Stomach (tissue), 4 donors: ENCODE measurements around the gene BRPF1.

Source experiments
- CTCF ChIP-seq, 7 experiments: fragments of 450-650 bp in 4 of 7; fragments of 200-600 bp in 3 of 7; sonication (generic) in 3 of 7; IDR thresholded peaks; one replicate each; pipeline ENCODE4 v1.5.1; 2016 to 2019; ENCODE audit warnings: antibody characterized with exemption in 7 of 7, control low read depth in 2 of 7, mild to moderate bottlenecking in 1 of 7
- EP300 ChIP-seq: sonication (generic); formaldehyde crosslinking; IDR thresholded peaks from one replicate; pipeline ENCODE4 v1.6.1; 2017; ENCODE audit warnings: antibody characterized with exemption
- POLR2A ChIP-seq, 4 donors: fragments of 450-650 bp; IDR thresholded peaks; one replicate each; pipeline ENCODE4 v1.6.1; 2016; ENCODE audit warnings: antibody characterized with exemption in 4 of 4, control low read depth in 2 of 4, mild to moderate bottlenecking in 1 of 4, moderate library complexity in 1 of 4

- TF ChIP-seq POLR2A (IDR thresholded peaks at IDR 0.05): no peak
- TF ChIP-seq EP300: no peak
- TF ChIP-seq CTCF (IDR thresholded peaks at IDR 0.05): no peak
Measured at GRCh38 chr3:9695746-9696145, 35.8 kb upstream of the BRPF1 start.
